ENCODE data around the gene PRKCA.
"Not testable (repeated sequence)": the region's sequence is repeated elsewhere in the genome, so short reads cannot be mapped to it uniquely, and the experiment has no call there.

Gene PRKCA

DNA sequence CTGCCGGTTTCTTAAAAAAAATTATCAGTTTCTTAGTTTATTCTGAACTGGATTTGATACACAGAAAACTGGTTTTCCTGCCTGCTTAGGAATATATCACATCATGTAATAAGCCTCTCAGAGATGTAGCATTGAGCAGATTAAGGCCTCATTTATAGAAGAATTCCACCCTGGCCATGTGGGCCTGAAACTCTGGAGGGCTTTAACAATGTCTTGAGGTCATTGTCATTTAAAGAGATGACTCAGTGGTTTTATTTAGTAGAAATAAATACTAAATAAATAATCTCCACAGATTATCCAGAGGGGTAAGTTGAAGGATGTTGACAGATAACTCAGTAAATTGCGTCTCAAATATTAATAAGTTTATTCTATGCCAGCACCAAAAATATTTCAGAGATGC, 56.9 kb downstream of the PRKCA start:
- no peak for DNase-seq (ENCODE audit: low read depth)
- TF ChIP-seq, protein P1, sequence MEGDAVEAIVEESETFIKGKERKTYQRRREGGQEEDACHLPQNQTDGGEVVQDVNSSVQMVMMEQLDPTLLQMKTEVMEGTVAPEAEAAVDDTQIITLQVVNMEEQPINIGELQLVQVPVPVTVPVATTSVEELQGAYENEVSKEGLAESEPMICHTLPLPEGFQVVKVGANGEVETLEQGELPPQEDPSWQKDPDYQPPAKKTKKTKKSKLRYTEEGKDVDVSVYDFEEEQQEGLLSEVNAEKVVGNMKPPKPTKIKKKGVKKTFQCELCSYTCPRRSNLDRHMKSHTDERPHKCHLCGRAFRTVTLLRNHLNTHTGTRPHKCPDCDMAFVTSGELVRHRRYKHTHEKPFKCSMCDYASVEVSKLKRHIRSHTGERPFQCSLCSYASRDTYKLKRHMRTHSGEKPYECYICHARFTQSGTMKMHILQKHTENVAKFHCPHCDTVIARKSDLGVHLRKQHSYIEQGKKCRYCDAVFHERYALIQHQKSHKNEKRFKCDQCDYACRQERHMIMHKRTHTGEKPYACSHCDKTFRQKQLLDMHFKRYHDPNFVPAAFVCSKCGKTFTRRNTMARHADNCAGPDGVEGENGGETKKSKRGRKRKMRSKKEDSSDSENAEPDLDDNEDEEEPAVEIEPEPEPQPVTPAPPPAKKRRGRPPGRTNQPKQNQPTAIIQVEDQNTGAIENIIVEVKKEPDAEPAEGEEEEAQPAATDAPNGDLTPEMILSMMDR (IDR thresholded peaks at IDR 0.05; ENCODE audit: low read depth, low read length, missing control alignments) = no peak

DNA sequence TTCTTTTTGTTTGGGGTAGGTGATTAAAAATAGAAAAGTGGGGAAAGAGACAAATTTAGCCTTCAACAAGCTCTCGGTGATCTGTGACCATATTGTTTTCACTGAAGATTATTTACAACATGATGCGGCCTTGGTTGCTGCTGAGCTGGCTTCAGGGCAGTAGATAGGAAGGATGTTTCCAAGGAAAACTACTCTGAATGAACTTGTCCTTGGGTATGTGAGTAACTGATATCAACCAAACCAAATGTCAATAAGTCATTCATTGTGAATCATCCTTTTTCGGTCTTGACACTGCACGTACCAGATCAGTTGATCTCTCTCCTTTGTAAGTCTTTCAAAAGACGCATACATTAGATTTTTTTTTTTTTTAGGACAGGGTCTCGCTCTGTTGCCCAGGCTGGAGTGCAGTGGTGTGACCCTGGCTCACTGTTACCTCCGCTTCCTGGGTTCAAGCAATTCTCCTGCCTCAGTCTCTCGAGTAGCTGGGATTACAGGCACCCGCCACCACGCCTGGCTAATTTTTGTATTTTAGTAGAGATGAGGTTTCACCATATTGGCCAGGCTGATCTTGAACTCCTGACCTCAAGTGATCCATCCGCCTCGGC, 58.6 kb downstream of the PRKCA start:
- not testable (repeated sequence) for H3K4me3 ChIP-seq (ENCODE audit: low read depth, low read length); DNase-seq (ENCODE audit: low read depth)

More for the DNA sequence above, 56.9 kb downstream of the PRKCA start:
- no peak overlapping the region for H3K4me3 ChIP-seq (ENCODE audit: low read depth, low read length)

DNA sequence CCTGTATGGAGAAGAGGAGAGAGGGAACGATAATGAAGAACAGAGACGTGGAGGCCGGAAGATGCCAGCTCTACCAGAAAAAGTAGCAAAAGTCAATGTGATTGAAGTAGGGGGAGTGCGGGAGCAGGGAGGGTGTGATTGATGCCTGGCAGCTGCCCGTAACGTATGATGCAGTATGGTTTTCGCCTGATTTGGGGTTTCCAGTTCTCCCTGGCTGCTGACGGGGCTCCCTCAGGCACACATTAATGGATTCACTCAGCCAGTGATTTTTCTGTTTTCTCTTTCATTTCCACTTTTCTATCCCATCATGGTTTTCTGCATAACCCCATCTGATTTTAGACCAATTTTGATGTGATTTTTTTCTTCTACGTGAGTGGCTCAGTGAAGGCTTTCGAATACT, 62.1 kb downstream of the PRKCA start:
- DNase-seq (ENCODE audit: low read depth) = no peak
- TF ChIP-seq, protein P1 (IDR thresholded peaks at IDR 0.05; ENCODE audit: low read depth, low read length, missing control alignments) = no peak
- no peak overlapping the region for H3K4me3 ChIP-seq (ENCODE audit: low read depth, low read length)

DNA sequence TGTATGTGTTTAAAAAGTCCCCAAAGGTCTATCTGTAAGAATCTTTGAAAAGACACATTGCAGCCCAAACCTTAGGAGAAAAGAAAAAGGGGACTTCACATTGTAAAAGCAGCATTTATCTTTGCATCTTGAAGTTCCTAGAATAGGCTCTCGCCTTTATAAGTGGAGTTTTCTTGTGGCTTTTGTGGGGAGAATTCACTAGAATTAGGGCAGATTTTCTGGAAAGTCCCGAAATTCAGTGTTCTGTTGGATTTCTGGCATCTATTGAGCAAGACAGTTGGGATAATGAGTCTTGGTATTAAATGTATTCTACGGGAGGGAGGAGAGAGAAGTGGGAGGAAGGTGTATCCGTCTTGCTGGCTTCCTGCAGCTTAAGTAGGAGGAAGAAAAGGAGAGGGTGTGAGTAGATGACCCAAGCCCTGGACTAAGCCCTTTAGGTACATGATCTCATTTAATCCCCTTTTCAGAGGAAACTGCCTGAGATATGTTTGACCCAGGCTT, 62.6 kb downstream of the PRKCA start:
- no peak for DNase-seq (ENCODE audit: low read depth)
- H3K4me3 ChIP-seq (ENCODE audit: low read depth, low read length) = no peak overlapping the region

DNA sequence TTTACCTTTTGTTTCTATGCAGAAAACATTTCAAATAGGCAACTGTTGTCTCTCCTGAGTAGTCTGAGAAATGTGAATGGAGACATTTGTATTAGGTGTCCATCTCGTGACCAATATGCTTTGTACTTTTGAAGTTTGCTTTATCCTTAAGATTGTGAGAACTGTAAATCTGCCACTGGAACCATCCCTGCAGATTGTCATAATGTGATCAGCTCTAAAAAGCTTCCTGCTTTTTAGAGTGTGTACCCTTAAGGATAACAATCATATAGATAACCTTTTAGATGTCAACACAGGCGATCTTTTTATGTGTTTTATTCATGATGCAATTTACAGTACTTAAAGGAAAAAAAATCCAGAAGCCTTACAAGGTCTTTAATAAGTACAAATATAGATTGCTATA, 63.5 kb downstream of the PRKCA start:
- TF ChIP-seq, protein P1 (IDR thresholded peaks at IDR 0.05; ENCODE audit: low read depth, low read length, missing control alignments) = no peak
- DNase-seq (ENCODE audit: low read depth) = no peak
- no peak overlapping the region for H3K4me3 ChIP-seq (ENCODE audit: low read depth, low read length)

More for the DNA sequence above, 62.6 kb downstream of the PRKCA start:
- TF ChIP-seq, protein P1 (IDR thresholded peaks at IDR 0.05; ENCODE audit: low read depth, low read length, missing control alignments) = no peak

DNA sequence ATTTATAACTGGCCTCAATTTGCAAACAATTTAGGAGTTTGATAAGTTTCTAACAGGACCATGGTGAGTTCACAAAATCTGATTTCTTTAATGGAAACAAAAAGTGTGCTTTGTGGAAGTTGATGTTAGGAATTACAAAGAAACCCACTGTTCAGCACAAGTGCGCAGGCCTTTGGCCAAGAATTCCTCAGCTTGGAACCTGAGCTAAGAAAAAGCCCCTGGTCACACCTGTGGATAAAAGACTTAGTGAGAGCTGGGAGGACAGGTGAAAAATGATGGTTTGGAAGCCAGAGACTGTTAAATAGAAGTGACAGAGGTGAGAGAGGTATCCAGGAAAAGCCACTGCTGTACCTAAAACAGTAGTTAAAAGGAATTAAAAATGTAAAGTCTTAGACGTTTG, 64.7 kb downstream of the PRKCA start:
- TF ChIP-seq, protein P1 (IDR thresholded peaks at IDR 0.05; ENCODE audit: low read depth, low read length, missing control alignments) = no peak
- no peak for DNase-seq (ENCODE audit: low read depth)
- H3K4me3 ChIP-seq (ENCODE audit: low read depth, low read length) = no peak overlapping the region

DNA sequence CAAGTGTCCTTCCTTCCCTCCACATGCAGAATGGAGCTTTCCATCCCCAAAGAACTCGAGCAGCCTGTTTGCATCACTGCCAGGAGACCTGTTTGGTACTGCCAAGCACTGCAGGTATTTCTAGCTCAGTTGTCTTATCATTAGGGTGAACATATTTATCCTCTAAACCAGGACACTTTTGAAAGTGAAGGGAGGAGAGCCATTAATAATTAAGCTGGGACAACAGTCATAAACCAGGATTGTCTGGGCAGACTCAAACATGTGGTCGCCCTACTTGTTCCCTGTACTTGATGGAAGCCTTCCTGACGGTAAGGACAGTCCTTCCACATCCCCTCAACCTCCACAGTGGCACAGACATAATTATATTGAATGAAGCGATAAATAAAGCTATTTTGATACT, 67.4 kb downstream of the PRKCA start:
- no peak for DNase-seq (ENCODE audit: low read depth)
- TF ChIP-seq, protein P1 (IDR thresholded peaks at IDR 0.05; ENCODE audit: low read depth, low read length, missing control alignments) = no peak

More for the DNA sequence above, 67.4 kb downstream of the PRKCA start:
- H3K4me3 ChIP-seq (ENCODE audit: low read depth, low read length) = no peak overlapping the region

Data from GM12864 (cell line).